Measurements from ENCODE around the gene KLHL29. TPM values are rescaled to one million over a fixed set of nuclear protein-coding genes. Genes with fewer than 3 reads are reported as not detected.

KLHL29 gene
- total RNA-seq, 1 experiment from 2014 or later, result 3.4 TPM

DNA sequence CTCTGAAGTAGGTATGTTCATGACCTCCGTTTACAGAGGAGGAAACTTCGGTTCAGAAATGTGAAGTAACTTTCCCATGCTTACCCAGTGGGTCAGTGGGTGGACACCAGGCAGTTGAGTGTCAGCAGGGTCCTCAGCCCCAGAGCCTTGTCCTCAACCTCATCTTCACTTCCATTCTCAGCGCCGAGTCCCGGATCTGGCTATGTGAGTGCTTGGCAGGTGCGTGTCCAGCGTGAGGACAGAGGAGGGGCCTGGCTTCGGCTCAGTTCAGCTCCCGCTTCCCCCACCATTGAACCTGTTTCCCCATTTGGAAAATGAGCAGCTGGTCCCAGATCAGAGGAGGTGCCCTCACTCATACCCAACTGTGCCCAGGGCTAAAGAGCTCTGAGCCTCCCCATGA, 274.3 kb downstream of the KLHL29 start:
- intact Hi-C loops (cut with micrococcal nuclease; ENCODE audit: unreplicated experiment), result no loop called here
- Histone ChIP-seq H3K4me2 (no peak overlapping the region), H3K9me3 (ENCODE audit: insufficient read depth, low read depth) (no peaks in the 10 kb centered on the region), H3K79me2 (ENCODE audit: low read depth) (no peaks in the 10 kb centered on the region), H3K36me3 (ENCODE audit: low read depth) (no peaks in the 10 kb centered on the region), H3K27me3 (ENCODE audit: insufficient read depth, low read depth) (no peaks in the 10 kb centered on the region), H4K20me1 (ENCODE audit: insufficient read depth) (no peaks in the 10 kb centered on the region), H2AFZ (no peak overlapping the region), H3K9me2 (ENCODE audit: insufficient read depth) (no peaks in the 10 kb centered on the region), H3K27ac (no peak overlapping the region), H3K4me3 (no peak overlapping the region), H3K4me1 (replicated peaks; ENCODE audit: insufficient read depth) (no peaks in the 10 kb centered on the region), H3F3A (ENCODE audit: insufficient read depth, low read depth) (no peaks in the 10 kb centered on the region)
- BruUV-seq (replicated peaks), result no TSS peak
- POLR2A ChIA-PET (ENCODE audit: unreplicated experiment), result no interaction called here
- TF ChIP-seq, protein P1, sequence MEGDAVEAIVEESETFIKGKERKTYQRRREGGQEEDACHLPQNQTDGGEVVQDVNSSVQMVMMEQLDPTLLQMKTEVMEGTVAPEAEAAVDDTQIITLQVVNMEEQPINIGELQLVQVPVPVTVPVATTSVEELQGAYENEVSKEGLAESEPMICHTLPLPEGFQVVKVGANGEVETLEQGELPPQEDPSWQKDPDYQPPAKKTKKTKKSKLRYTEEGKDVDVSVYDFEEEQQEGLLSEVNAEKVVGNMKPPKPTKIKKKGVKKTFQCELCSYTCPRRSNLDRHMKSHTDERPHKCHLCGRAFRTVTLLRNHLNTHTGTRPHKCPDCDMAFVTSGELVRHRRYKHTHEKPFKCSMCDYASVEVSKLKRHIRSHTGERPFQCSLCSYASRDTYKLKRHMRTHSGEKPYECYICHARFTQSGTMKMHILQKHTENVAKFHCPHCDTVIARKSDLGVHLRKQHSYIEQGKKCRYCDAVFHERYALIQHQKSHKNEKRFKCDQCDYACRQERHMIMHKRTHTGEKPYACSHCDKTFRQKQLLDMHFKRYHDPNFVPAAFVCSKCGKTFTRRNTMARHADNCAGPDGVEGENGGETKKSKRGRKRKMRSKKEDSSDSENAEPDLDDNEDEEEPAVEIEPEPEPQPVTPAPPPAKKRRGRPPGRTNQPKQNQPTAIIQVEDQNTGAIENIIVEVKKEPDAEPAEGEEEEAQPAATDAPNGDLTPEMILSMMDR (conservative IDR thresholded peaks at IDR 0.05), result no peak
- no peak for TF ChIP-seq EZH2 (IDR thresholded peaks at IDR 0.05; ENCODE audit: low read depth)
- CTCF ChIA-PET, result no interaction called here
- no peak for DNase-seq

DNA sequence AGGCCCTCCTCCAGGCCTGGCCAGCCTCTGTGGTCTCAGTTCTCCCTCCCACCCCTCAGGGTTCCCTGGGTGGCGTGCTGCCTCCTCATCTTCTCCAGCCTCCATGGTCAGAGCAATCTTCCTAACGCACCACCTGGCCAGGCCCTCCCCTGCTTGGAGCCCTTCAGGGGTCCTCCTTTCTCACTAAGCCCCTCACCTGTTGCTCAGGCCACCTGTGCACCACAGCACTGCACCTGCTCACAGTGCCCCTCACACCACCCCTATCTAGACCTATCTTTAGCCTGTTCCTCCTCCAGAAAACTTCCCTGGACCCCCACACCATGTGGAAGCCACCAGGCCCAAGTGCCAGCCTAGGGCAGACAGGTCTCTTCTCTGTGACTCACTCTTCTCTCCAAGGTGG, 274.8 kb downstream of the KLHL29 start:
- Histone ChIP-seq H3K9me2 (ENCODE audit: insufficient read depth) (no peaks in the 10 kb centered on the region), H3K4me2 (no peak overlapping the region), H3K4me3 (no peak overlapping the region), H3K79me2 (ENCODE audit: low read depth) (no peaks in the 10 kb centered on the region), H3K36me3 (ENCODE audit: low read depth) (no peaks in the 10 kb centered on the region), H2AFZ (no peak overlapping the region), H3K27ac (no peak overlapping the region), H3K27me3 (ENCODE audit: insufficient read depth, low read depth) (no peaks in the 10 kb centered on the region), H3F3A (ENCODE audit: insufficient read depth, low read depth) (no peaks in the 10 kb centered on the region), H4K20me1 (ENCODE audit: insufficient read depth) (no peaks in the 10 kb centered on the region), H3K9me3 (ENCODE audit: insufficient read depth, low read depth) (no peaks in the 10 kb centered on the region), H3K4me1 (replicated peaks; ENCODE audit: insufficient read depth) (no peaks in the 10 kb centered on the region)
- TF ChIP-seq EZH2 (IDR thresholded peaks at IDR 0.05; ENCODE audit: low read depth), result no peak
- TF ChIP-seq, protein P1 (conservative IDR thresholded peaks at IDR 0.05), result no peak
- DNase-seq, result no peak
- no TSS peak for BruUV-seq (replicated peaks)
- ChIA-PET CTCF (no interaction called here), POLR2A (ENCODE audit: unreplicated experiment) (no interaction called here)
- intact Hi-C loops (cut with micrococcal nuclease; ENCODE audit: unreplicated experiment), result no loop called here

DNA sequence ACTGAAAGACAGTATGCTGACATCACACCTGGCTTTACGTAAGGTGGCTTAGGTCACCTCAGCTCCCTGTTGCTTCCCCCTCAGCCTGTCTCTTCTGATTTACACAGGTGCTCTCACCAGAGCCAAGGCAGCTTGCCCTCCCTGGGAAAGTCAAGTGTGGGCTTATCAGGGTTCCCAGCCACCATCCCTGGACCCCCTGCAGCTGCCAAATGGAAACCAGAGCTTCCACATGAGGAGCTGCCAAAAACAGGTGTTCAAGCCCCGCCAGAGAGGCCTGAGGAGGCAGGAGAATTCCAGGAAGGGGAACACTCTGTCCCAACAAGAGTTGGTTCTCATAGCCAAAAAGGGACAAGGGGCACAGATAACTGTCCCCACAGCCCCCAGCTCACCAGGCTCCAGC, 275.3 kb downstream of the KLHL29 start:
- H3K27ac ChIP-seq, result no peak overlapping the region
- CTCF ChIA-PET, result no interaction called here
- H3K4me1 ChIP-seq (replicated peaks; ENCODE audit: insufficient read depth), result no peaks in the 10 kb centered on the region
- no peaks in the 10 kb centered on the region for H3K36me3 ChIP-seq (ENCODE audit: low read depth)
- TF ChIP-seq EZH2 (IDR thresholded peaks at IDR 0.05; ENCODE audit: low read depth), result no peak
- TF ChIP-seq, protein P1 (conservative IDR thresholded peaks at IDR 0.05), result no peak
- no TSS peak for BruUV-seq (replicated peaks)
- H3K4me3 ChIP-seq, result no peak overlapping the region
- H3K27me3 ChIP-seq (ENCODE audit: insufficient read depth, low read depth), result no peaks in the 10 kb centered on the region
- no peak overlapping the region for H3K4me2 ChIP-seq
- no peaks in the 10 kb centered on the region for H3K9me2 ChIP-seq (ENCODE audit: insufficient read depth)
- H3K9me3 ChIP-seq (ENCODE audit: insufficient read depth, low read depth), result no peaks in the 10 kb centered on the region
- no peaks in the 10 kb centered on the region for H3F3A ChIP-seq (ENCODE audit: insufficient read depth, low read depth)
- POLR2A ChIA-PET (ENCODE audit: unreplicated experiment), result no interaction called here
- intact Hi-C loops (cut with micrococcal nuclease; ENCODE audit: unreplicated experiment), result no loop called here
- no peaks in the 10 kb centered on the region for H4K20me1 ChIP-seq (ENCODE audit: insufficient read depth)
- H2AFZ ChIP-seq, result no peak overlapping the region
- H3K79me2 ChIP-seq (ENCODE audit: low read depth), result no peaks in the 10 kb centered on the region
- DNase-seq, result no peak
